SHP77 treated with DMSO at 0.1 percent for 48 hours (cell line): Measurements from ENCODE around the gene SDHAF4.
"Not testable (repeated sequence)": the region's sequence is repeated elsewhere in the genome, so short reads cannot be mapped to it uniquely, and the experiment has no call there.

Source experiments
- DNase-seq: peaks from one replicate; lab custom pipeline; 2025; lab: John Stamatoyannopoulos, UW

Gene SDHAF4

GRCh38 chr6:70592391-70593117, 25.8 kb downstream of the SDHAF4 start:
- DNase-seq: no peak

- no peak for DNase-seq
Measured at GRCh38 chr6:70593118-70593486, 26.4 kb downstream of the SDHAF4 start.

- no peak for DNase-seq
Measured at GRCh38 chr6:70599187-70599586, 32.5 kb downstream of the SDHAF4 start.

GRCh38 chr6:70601014-70601413, 34.3 kb downstream of the SDHAF4 start:
- DNase-seq: no peak

GRCh38 chr6:70604254-70604653, 37.5 kb downstream of the SDHAF4 start:
- no peak for DNase-seq

GRCh38 chr6:70607371-70607770, 40.6 kb downstream of the SDHAF4 start:
- DNase-seq: not testable (repeated sequence)

- not testable (repeated sequence) for DNase-seq
Measured at GRCh38 chr6:70609181-70609580, 42.5 kb downstream of the SDHAF4 start.

- no peak for DNase-seq
Measured at GRCh38 chr6:70616728-70617260, 50.1 kb downstream of the SDHAF4 start.

- no peak for DNase-seq
Measured at GRCh38 chr6:70620746-70621145, 54.0 kb downstream of the SDHAF4 start.

GRCh38 chr6:70622461-70622860, 55.7 kb downstream of the SDHAF4 start:
- DNase-seq: no peak

GRCh38 chr6:70625436-70625835, 58.7 kb downstream of the SDHAF4 start:
- no peak for DNase-seq

- DNase-seq: no peak
Measured at GRCh38 chr6:70627500-70628254, 60.9 kb downstream of the SDHAF4 start.

- DNase-seq: no peak
Measured at GRCh38 chr6:70629929-70630328, 63.2 kb downstream of the SDHAF4 start.

GRCh38 chr6:70633870-70634269, 67.1 kb downstream of the SDHAF4 start:
- no peak for DNase-seq

GRCh38 chr6:70636596-70636995, 69.9 kb downstream of the SDHAF4 start:
- no peak for DNase-seq

- no peak for DNase-seq
Measured at GRCh38 chr6:70638468-70638867, 71.7 kb downstream of the SDHAF4 start.
